Keratinocyte (primary cell): Measurements from ENCODE around the gene MRTFA. TPM values are rescaled to one million over a fixed set of nuclear protein-coding genes. Genes with fewer than 3 reads are reported as not detected.

ENCODE experiments used
- DNase-seq: peaks from one replicate; pipeline ENCODE4 v3.0.0-alpha.2; 2011; ENCODE audit warnings: low read depth, missing footprints, low spot score
- FAIRE-seq: peaks from 2 replicates; lab custom pipeline; 2011; peaks lifted over from hg19 to GRCh38; lab: Jason Lieb, UNC
- H2AFZ ChIP-seq: 2 replicates; pipeline ENCODE4 v1.6.0; 2012; ENCODE audit warnings: low read length, control low read depth, inconsistent platforms; ENCODE audit not compliant: control insufficient read depth
- H3K27ac ChIP-seq: 2 replicates; pipeline ENCODE4 v1.5.1; 2011; ENCODE audit warnings: low read length; ENCODE audit not compliant: control insufficient read depth, insufficient read depth
- H3K27me3 ChIP-seq: 3 replicates; pipeline ENCODE4 v1.6.0; 2011; ENCODE audit warnings: low read length; ENCODE audit not compliant: control insufficient read depth, insufficient read depth; ENCODE audit errors: extremely low read depth
- H3K36me3 ChIP-seq, 2 experiments: 2 replicates in 1 of 2; 3 replicates in 1 of 2; pipeline ENCODE4 v1.5.1; 2011; ENCODE audit warnings: low read length in 2 of 2, mild to moderate bottlenecking in 1 of 2; ENCODE audit not compliant: control insufficient read depth in 2 of 2, insufficient read depth in 2 of 2; ENCODE audit errors: extremely low read depth in 1 of 2
- H3K4me1 ChIP-seq: 3 replicates; pipeline ENCODE4 v1.5.1; 2011; ENCODE audit warnings: low read length; ENCODE audit not compliant: control insufficient read depth, insufficient read depth; ENCODE audit errors: extremely low read depth
- H3K4me2 ChIP-seq: 3 replicates; pipeline ENCODE4 v1.6.0; 2011; ENCODE audit warnings: low read depth, low read length; ENCODE audit not compliant: control insufficient read depth, insufficient read depth; ENCODE audit errors: extremely low read depth
- H3K4me3 ChIP-seq, 3 experiments: fragments of 200-600 bp in 1 of 3; sonication (generic) in 1 of 3; 2 replicates in 2 of 3; 3 replicates in 1 of 3; pipeline ENCODE4 v1.5.1; 2011 to 2016; ENCODE audit warnings: low read length in 3 of 3, mild to moderate bottlenecking in 3 of 3, control low read depth in 2 of 3, inconsistent platforms in 1 of 3, low read depth in 1 of 3, mixed read lengths in 1 of 3, mixed run types in 1 of 3, moderate library complexity in 1 of 3; ENCODE audit not compliant: control insufficient read depth in 2 of 3, insufficient read depth in 2 of 3; ENCODE audit errors: extremely low read depth in 1 of 3
- H3K79me2 ChIP-seq: 2 replicates; pipeline ENCODE4 v1.6.0; 2012; ENCODE audit warnings: low read length; ENCODE audit not compliant: control insufficient read depth, insufficient read depth
- H3K9ac ChIP-seq: 3 replicates; pipeline ENCODE4 v1.6.0; 2011; ENCODE audit warnings: low read length; ENCODE audit not compliant: control insufficient read depth, insufficient read depth; ENCODE audit errors: extremely low read depth
- H3K9me1 ChIP-seq: 3 replicates; pipeline ENCODE4 v1.6.0; 2011; ENCODE audit warnings: low read length; ENCODE audit not compliant: control insufficient read depth, insufficient read depth; ENCODE audit errors: extremely low read depth
- H3K9me3 ChIP-seq: 2 replicates; pipeline ENCODE4 v1.5.1; 2012; ENCODE audit warnings: low read depth, low read length; ENCODE audit not compliant: control insufficient read depth
- H4K20me1 ChIP-seq: 3 replicates; pipeline ENCODE4 v1.6.0; 2011; ENCODE audit warnings: low read length; ENCODE audit not compliant: control insufficient read depth, insufficient read depth; ENCODE audit errors: extremely low read depth
- CTCF ChIP-seq, 3 experiments: IDR thresholded peaks in 1 of 3; conservative IDR thresholded peaks in 1 of 3; optimal IDR thresholded peaks in 1 of 3; 2 replicates in 2 of 3; 3 replicates in 1 of 3; pipeline versions ENCODE3 to v1.5.1; 2011; ENCODE audit warnings: low read length in 3 of 3, mild to moderate bottlenecking in 3 of 3, moderate library complexity in 2 of 3, control low read depth in 1 of 3, inconsistent platforms in 1 of 3; ENCODE audit not compliant: insufficient read depth in 2 of 3; ENCODE audit errors: extremely low read depth in 1 of 3
- EZH2 ChIP-seq: IDR thresholded peaks from one replicate; pipeline ENCODE4 v1.6.1; 2012; ENCODE audit warnings: inconsistent platforms, mild to moderate bottlenecking, low read length, moderate library complexity
- dilution Hi-C: fragments of 300-500 bp; cut with MboI; formaldehyde crosslinking; loops from one replicate; pipeline ENCODE4 v1.7.0; 2020; ENCODE audit warnings: low sequenced_read_pairs; ENCODE audit not compliant: extremely low pct_ligation_motif_present
- polyA plus RNA-seq, 5 experiments: library from polyadenylated mRNA; depleted of rRNA in 3 of 5; stranded (reverse) in 3 of 5; stranded (forward) in 1 of 5; unstranded in 1 of 5; fragments of >200 nt; gene quantifications; 1 replicate in 1 of 5; 2 replicates in 3 of 5; 3 replicates in 1 of 5; pipeline versions ENCODE4 v1.2.1 to v1.2.3, GENCODE V29; 2011 to 2012; ENCODE audit warnings: missing spikeins in 2 of 5, low read depth in 1 of 5, low replicate concordance in 1 of 5

MRTFA gene
- polyA plus RNA-seq, 1 donor (not counting 4 experiments of a cell fraction or from before 2014, with no cell fraction given), result 6.5 TPM

GRCh38 chr22:40624770-40625169 lies 11.7 kb downstream of the MRTFA start:
- dilution Hi-C loops, result loop anchor here (25.0 kb wide), 1 partner anchor 87 kb away; no protein-coding TSS in a partner anchor
- Histone ChIP-seq H3K27me3 (no peaks in the 10 kb centered on the region), H3K4me2 (no peak overlapping the region), H3K27ac (no peak overlapping the region), H3K9ac (no peak overlapping the region), H3K9me1 (no peaks in the 10 kb centered on the region), H2AFZ (no peak overlapping the region), H3K79me2 (peaks cover 92% of the 10 kb centered on the region), H3K36me3 (peaks cover 0 to 3% of the 10 kb centered on the region in 2 experiments), H4K20me1 (peaks cover 26% of the 10 kb centered on the region), H3K9me3 (no peaks in the 10 kb centered on the region), H3K4me3 (no peak overlapping the region), H3K4me1 (peaks cover 19% of the 10 kb centered on the region)
- DNase-seq, result no peak
- no peak for FAIRE-seq
- TF ChIP-seq EZH2, result no peak
- no peak for TF ChIP-seq CTCF (optimal IDR thresholded peaks at IDR 0.05 in 1 of 3, IDR thresholded peaks at IDR 0.05 in 1 of 3, conservative IDR thresholded peaks at IDR 0.05 in 1 of 3; ENCODE audit: extremely low read depth in 1 of 3, insufficient read depth in 2 of 3, low read length in 3 of 3)

GRCh38 chr22:40621309-40622151 lies 15.0 kb downstream of the MRTFA start:
- no peaks in the 10 kb centered on the region for H3K9me3 ChIP-seq
- H3K4me3 ChIP-seq, result no peak overlapping the region
- H3K27ac ChIP-seq, result no peak overlapping the region
- TF ChIP-seq CTCF (optimal IDR thresholded peaks at IDR 0.05 in 1 of 3, IDR thresholded peaks at IDR 0.05 in 1 of 3, conservative IDR thresholded peaks at IDR 0.05 in 1 of 3; ENCODE audit: extremely low read depth in 1 of 3, insufficient read depth in 2 of 3, low read length in 3 of 3), result no peak
- no peak for TF ChIP-seq EZH2
- DNase-seq (no peak), FAIRE-seq (no peak)
- no peak overlapping the region for H3K4me2 ChIP-seq
- no peaks in the 10 kb centered on the region for H3K4me1 ChIP-seq
- H3K36me3 ChIP-seq, result peaks cover 0 to 3% of the 10 kb centered on the region in 2 experiments
- dilution Hi-C loops, result no loop called here
- H4K20me1 ChIP-seq, result peaks cover 15% of the 10 kb centered on the region
- no peaks in the 10 kb centered on the region for H3K9me1 ChIP-seq
- peaks cover 86% of the 10 kb centered on the region for H3K79me2 ChIP-seq
- no peaks in the 10 kb centered on the region for H3K27me3 ChIP-seq
- no peak overlapping the region for H2AFZ ChIP-seq
- H3K9ac ChIP-seq, result no peak overlapping the region
